Measurements from ENCODE around the gene DNASE1L2.

Gene DNASE1L2, protein sequence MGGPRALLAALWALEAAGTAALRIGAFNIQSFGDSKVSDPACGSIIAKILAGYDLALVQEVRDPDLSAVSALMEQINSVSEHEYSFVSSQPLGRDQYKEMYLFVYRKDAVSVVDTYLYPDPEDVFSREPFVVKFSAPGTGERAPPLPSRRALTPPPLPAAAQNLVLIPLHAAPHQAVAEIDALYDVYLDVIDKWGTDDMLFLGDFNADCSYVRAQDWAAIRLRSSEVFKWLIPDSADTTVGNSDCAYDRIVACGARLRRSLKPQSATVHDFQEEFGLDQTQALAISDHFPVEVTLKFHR

DNA sequence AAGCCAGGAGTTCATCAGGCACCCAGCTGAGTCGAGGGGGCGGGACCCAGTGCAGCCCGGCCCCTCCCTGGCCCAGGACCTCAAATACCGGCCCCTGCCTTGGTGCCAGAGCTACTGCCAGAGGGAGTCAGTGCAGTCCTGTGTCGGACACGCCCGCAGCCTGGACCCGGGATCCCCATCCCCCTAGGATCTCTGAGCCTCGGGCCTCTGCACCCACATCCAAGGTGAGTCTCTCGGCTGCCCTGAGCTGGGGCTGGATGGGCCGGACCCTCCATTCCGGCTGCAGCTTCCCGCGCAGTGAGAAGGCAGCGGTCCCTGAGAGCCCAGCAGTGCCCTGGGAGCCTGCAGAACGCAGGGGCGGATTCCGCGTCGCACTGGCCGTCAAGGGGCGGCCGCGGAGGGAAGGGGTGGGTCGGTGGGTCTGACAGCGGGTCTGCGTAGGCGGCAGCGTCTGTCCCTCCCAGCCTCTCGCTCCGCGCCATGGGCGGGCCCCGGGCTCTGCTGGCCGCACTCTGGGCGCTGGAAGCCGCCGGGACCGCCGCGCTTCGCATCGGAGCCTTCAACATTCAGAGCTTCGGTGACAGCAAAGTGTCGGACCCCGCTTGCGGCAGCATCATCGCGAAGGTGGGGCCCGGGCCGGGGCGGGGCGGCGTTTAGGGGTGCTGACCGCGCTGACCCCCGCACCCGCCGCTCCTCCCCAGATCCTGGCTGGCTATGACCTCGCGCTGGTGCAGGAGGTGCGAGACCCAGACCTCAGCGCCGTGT lies at the start of gene DNASE1L2:
DNASE1L2 (plus strand) TSS at position 108 of the 765 bp plus-strand sequence; CDS start at position 481, 373 bp downstream.
- no peak for DNase-seq

DNA sequence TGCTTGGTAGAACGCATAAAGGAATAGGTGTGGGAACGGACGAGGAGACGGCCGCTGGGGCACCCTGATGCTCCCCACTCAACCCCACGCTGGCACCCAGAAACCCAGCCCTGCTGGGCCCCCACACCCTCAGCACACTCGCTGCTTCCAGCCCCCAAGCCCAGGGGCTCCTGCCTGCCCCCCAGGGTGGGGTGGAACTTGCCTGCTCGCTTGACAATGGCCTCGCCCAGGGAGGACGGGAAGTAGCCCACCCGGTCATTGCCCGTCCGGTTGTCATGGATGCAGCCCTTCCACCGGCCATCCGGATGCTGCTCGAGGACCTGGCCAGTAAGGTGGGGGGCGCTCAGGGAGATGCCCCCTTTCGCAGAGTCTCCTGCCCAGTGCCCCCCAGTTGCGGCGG lies 49.7 kb upstream of the DNASE1L2 start:
- no peak for DNase-seq

DNA sequence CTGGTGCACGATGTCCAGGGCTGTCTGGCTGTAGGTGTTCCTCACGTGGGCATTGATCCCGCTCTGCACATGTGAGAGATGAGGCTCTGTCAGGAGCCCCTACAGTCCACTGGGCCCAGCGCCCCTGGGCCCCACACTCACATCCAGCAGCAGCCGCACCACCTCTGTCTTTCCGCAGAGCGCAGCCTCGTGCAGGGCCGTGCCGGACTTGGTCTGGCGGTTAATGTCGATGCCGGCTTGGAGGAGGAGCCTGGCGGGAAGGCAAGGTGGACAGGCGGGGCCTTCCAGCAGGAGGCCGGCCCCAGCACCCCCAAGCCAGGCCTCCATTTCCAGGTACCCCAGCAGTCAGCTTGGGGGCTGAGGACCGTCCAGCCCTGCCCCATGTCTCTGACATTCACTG lies 49.0 kb upstream of the DNASE1L2 start:
- no peak for DNase-seq

DNA sequence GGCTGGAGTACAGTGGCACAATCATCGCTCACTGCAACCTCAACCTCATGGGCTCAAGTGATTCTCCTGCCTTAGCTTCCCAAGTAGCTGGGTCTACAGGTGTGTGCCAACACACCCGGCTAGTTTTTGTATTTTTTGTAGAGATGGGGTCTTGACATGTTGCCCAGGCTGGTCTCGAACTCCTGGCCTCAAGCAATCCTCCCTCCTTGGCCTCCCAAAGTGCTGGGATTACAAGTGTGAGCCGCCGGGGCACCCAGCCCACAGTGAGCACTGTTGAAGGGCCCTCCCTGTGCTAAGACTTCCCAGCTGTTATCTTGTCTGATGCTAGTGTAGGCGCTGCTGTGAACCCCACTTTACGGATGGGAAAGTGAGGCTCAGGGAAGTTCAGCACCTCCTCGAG lies 47.8 kb upstream of the DNASE1L2 start:
- DNase-seq: no peak

DNA sequence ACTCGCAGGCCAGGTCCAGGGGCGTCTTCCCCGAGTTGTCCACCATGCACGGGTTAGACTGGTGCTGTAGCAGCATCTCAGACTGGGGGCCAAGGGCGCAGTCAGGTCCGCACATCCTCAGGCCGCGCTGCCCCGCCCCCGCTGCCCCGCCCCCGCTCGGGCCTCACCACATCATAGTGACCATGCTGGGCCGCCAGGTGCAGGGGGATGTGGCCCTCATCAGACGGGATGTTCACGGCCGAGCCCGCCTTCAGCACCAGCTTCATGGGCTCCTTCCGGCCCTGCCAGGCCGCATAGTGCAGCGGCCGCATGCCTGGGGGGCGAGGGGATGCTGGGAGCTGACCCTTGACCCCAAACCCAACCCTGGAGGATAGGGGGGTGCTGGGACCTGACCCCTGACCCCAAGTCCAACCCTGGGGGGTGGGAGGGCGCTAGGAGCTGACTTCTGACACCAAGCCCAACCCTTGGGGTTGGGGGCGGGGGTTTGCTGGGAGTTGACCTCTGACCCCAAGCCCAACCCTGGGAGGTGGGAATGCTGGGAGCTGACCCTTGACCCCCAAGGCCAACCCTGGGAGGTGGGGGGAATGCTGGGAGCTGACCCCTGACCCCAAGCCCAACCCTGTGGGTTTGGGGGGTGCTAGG lies 46.9 kb upstream of the DNASE1L2 start:
- no peak for DNase-seq

DNA sequence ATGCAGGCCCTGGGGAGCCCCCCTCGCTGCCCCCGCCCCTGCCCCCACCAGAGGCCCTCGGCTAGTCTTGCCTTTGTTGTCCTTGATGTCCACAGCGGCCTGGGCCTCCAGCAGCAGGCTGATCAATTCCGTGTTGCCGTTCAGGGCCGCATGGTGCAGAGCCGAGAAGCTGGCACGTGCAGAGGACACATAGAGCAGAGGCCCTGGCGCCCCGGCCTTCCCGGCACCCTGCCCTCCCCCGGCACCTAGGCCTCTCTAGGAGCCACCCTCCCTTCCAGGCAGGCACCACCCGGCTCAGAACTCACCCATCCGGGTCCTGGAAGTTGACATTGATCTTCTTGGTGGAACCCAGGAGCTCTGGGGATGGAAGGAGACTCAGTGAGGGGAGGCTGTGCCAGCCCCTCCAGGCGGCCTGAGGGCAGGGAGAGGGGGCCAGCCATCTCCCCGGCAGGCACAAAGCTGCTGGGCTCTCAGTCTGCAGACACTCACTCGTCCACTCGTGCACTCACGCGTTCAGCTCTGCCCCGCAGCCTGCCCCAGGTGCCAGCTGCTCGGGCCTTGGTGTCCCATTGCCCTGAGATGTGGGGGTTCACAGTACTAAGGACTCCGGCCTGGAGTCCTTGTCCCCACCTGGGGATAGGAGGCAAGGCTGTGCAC lies 46.1 kb upstream of the DNASE1L2 start:
- no peak for DNase-seq

DNA sequence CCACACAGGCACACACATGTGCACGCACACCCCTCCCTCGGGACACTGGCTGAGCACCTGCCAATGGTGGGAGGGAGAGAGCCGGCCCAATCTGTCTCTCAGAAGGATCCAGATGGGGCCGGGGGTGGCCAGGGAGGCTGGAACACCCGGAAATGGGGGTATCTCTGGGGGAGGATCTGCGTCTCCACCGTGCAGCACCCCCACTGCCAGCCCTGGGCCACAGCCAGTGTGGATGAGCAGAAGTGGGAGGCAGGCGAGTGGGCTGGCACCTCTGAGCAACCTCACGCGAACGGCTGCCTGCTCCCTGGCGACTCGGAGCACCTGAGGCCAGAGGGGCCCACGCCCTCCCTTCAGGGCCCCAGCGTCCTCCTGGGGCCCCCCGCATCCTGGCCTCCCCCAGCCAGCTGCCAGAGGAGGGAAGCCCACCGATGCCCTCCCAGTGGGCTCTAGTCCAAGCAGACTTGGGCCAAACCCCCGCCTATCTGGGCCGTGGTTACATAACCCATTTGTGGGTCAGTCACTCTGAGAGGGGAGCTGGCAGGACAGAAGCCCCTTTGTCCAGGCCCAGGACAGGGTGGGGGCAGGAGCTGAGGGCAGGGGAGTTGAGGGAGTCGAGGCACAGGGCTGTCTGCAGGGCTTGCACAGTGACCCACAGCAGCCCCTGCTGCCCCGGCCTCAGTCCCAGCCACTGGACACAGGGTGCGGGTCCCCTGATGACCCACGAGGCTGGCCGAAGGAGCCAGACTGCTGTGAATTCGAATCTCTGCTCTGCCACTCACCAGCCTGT lies 45.4 kb upstream of the DNASE1L2 start:
- peak in 33 of 51 donors; percentile 10 to 73 (median 50) for DNase-seq

DNA sequence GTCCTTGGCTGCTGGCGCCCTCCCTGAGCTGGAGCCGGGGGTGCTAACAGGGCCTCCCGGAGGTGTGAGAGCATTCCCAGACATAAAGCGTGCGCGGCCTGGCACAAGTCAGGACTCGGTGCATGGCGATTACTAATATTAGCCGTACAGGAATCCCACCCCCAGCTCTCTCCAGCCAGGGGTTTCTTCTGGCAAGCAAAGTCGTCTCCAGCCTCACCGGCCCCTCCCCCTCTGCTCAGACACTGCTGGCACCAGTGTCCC lies 44.9 kb upstream of the DNASE1L2 start:
- peak in 2 of 51 donors; percentile 47 to 63 for DNase-seq

DNA sequence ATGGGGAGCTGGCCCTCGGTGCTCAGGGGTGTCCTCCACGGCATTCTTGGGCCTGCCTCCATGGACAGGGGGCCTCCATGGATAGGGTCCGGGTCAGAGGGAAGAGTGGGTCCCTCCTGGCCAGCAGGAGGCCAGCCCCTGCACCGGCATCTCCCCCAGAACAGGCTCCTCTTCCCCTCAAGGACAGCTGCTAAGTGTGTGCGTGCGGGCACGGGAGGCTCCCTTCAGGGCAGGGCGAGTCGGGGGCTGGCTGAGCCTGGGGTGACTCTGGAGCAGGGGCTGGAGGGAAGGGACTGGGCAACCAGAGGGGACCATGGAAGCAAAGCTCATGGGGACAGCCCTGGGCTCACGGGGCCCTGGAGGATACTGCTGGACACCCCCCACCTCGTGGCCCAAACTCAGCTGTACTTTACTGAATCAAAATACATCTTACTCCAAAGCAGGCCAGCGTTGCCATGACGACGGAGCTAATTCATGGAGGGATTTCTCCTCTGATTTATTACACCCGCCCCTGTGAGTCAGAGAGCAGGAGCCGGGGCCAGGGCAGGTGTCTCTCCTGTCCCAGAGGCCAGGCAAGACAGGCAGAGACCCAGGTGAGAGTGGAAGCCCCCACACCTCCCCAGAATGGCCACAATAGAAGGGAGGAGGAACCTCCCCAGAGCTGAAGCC lies 41.9 kb upstream of the DNASE1L2 start:
- DNase-seq: peak in 3 of 51 donors; percentile 7 to 43 (median 25)

DNA sequence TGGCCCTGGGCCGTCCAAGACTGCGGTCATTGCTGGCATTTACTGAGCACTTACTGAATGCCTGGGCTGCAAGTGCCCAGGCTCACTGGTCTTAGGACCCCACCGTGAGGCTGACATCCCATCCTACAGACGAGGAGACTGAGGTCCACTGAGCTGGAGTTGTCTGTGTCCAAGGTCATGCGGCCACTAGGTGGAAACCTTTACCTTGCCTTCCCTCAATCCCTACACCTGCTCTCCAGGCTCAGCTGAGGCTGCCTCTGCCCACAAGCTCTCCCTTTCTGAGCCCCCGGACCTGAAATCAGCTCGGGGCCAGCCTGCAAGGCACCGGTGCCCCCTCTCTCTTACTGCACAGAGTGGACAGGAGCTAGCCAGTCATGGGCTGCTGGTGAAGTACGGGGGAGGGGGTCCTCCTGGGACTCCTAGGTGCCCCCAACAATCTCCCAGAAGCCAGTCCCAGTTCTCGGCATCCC lies 41.4 kb upstream of the DNASE1L2 start:
- DNase-seq: peak in 1 of 51 donors; percentile 10

DNA sequence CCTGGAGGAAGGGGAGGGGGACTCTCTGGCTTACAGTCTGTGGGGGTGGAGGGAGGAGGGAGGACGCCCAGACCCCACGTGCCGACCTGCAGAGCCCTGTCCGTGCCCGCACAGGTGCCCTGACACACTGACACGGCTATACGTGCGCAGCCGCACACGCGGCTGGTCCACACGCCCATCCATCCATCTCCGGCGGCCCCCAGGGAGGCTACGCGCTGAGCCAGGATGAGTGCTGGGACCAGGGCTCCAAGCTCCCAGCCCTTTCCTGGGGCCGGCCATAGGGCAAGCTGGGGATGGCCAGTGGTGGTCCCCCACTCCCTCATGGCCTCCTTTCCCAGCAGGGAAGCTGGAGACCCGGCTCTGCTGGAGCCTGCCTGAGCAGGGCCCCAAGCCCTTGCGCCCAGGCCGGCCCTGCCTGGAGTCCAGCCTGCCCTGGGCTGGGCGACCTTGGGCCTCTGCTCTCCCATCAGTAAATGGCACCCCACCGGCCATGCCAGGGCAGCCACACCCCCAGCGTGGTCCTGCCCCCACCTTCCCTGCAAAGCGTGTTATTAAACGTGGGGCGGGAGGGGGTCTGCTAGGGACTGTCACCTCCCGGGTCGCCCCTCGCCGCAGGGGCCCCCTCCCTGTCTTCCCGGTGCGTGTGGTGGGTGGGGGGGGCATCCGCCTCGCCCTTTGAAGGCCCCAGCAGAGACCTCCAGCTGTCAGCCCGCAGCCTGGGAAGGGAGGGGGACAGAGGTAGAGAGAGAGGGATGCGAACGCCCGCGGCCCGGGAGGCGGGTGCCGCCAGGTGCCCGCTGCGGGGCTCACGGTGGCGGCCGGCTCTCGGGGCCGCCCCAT lies 40.7 kb upstream of the DNASE1L2 start:
- DNase-seq: no peak

DNA sequence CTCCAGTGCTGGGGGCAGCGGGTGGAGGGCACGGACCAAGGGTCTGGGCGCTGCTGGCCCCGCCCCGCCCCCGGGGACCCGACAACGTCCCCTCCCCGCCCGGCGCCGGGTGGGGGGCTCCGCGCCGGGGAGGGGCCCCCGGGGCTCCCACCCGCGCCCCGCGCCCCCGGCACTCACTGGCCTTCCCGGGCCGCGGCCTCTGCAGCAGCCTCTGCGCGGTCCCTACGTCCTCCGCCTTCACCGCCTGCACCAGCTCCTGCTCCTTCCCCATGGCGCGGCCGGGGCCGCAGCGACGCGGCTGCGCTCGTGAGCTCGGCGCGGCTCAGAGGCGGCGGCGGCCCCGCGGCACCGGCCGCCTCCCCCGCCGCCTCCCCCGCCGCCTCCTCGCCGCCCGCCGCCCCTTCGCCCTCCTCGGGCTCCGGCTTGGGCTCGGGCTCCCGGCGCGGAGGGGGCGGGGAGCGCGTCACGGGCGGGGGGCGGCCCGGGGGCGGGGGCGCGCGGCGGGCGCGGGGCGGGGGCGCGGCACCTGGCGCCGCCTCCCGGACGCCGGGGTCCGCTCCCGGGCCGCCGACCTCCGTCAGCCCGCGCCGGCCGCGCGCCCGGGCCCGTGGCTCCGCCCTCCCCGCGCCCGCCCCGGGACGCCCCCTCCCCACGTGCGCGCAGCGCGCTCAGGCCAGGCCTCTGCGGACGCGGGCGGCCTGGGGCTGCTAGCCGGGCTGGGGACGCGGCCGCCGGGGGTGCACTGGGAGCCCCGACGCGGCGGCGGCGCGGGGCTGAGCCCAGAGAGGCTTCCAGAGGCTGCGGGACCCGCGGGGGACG lies 39.9 kb upstream of the DNASE1L2 start, which contains the start of gene CASKIN1:
CASKIN1 (minus strand) TSS at position 444 of the 819 bp plus-strand sequence; CDS start at position 271, 173 bp downstream.
- DNase-seq: peak in 7 of 51 donors; percentile 10 to 56 (median 30)

DNA sequence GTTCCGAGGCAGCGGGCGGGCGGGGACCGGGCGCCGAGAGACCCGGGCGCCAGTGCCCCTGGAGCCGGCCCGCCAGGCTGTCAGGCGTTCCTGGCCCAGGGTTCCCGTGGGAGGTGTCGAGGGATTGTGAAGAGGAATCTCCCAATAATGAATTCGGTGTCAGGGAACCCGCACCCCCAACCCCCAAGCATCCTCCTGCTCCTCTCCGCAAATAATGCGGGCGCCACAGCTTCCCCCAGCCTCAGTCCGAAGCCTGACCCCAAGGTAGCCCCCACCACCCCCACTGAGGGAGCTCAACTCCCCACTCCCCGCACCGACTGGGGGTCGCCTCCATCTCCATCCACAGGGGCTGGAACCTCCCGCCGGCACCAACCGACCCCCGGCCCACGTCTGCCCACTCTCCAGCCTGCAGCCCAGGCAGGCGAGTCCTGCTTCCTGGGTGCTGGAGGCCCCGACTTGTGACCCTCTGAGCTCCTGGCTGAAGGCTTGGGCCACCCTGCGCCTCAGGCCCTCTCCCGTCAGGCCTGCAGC lies 39.2 kb upstream of the DNASE1L2 start:
- no peak for DNase-seq

DNA sequence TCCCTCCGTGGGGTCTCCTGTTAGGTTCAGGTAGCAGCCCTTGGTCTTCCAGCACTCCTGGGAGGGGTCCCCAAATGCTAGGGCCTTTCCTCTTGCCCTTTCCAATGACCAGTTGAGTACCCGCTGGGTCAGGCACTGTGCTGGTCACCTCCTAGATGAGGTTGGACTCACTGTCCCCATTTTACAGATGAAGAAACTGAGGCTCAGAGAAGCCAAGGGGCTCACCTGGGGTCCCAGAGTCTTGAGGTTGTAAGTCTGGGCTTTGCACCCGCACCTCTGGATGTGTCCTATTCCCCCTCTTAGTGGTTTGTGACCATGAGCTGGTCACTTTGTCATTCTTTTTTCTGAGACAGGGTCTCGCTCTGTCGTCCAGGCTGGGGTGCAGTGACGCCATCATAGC lies 38.5 kb upstream of the DNASE1L2 start:
- DNase-seq: no peak

DNA sequence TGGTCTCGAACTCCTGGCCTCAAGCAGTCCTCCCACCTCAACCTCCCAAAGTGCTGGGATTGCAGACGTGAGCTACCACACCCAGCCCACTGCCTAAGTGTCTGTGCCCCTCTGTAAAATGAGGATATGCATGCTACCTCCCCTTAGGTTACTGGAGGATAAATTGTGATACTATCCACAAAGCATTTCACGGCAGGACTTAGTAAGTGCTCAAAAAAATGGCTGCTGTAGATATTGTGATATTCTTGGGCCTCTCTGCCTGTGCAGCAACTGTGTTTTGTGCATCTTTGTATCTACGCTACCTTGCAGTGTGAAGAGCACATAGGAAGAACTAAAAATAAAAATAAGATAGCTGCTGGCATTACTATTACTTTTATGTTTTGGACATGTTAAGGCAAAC lies 38.0 kb upstream of the DNASE1L2 start:
- DNase-seq: no peak

DNA sequence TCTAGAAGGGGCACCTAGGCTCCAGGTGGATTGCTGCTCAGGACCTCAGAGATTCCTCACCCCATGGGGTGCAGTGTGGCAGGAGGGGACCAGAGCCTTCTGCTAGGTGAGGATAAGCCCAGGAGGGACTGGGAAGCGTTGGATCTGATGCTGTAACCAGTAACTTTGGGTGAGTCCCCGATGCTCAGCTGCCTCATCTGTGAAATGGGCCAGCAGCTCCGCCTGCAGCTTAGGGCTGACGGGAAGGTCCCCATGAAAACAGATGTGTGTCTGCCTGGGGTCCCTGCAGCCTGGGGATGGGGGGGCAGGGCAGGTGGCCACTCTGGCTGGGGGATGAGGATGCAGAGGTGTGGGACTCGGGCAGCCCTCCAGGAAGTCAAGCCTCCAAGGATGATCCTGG lies 37.1 kb upstream of the DNASE1L2 start:
- no peak for DNase-seq

DNA sequence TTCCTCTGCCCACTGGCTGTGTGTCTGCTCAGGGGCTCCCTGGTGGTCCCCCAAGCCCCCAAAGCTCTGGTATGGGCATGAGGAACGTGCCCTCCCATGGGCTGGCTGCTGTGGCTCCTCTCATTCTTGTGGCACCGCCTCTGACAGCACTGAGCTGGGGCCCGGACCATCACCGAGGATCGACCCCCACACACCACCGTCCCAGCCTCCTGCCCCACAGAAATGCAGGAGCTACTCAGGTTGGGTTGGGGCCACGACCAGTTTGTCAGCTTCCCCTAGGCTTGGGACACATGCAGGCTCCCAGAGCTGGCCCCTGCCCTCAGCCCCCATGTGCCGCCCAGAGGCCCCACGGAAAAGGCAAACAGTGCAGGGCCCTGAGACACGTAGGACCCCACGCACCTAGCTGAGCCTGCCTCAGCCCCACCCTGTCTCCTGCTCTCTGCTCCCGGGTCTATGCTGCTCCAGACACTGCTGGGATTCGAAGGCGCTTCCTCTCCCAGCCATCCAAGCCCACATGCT lies 36.6 kb upstream of the DNASE1L2 start:
- DNase-seq: no peak

DNA sequence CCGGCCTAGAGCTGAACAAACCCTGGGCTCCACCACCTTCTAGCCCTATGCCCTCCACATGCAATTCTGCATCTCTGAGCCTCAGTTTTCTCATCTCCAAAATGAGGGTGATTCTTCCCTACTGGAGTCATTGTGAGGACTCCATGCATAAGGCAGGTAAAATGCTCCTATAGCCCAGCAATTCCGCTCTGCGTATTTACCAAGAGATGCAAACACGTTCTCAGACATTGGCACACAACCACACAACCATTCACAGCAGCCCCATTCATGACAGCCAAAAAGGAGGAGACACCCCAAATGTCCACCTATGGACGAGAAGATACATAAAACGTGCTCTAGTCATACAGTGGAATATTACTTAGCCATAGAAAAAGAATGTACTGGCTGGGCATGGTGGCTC lies 35.9 kb upstream of the DNASE1L2 start:
- no peak for DNase-seq
